ENCODE results near the gene GRAMD2B.
"Not testable (repeated sequence)": the region's sequence is repeated elsewhere in the genome, so short reads cannot be mapped to it uniquely, and the experiment has no call there.

The GRAMD2B gene

DNA sequence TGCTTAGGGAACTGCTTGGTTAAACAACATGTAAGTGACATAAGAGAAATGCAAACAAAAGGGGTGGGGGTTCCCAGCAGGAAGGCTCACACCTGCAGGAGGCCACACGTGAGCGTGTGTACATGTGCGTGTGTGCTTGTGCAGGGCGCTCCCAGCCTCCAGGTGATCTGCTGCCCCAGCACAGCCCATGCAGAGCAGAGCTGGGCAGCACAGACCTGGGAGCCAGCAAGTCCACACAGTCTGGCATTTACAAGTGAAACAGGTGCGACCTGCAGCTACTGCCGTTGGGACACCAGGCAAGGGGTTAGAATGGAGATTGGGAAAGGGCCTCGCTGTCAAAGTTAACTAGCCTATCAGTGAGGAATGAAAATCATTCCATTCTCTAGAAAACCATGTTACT lies 41.8 kb downstream of the GRAMD2B start:
- Histone ChIP-seq H3K27ac (ENCODE audit: extremely low read depth, low read depth, low read length) (no peak overlapping the region), H3K4me1 (ENCODE audit: control insufficient read depth, insufficient read depth, low read length) (no peaks in the 10 kb centered on the region), H3K36me3 (ENCODE audit: control insufficient read depth in 2 of 2, insufficient read depth in 1 of 2, low read length in 2 of 2) (peaks cover 0 to 4% of the 10 kb centered on the region in 2 experiments; a peak in 1 of 3 replicates), H3K4me3 (ENCODE audit: low read depth, low read length) (no peak overlapping the region), H3K9me3 (ENCODE audit: control insufficient read depth, insufficient read depth, low read depth, low read length) (no peaks in the 10 kb centered on the region)
- TF ChIP-seq ZIC2 (tag by site-specific recombination; IDR thresholded peaks at IDR 0.05) = peak; percentile 66
- TF ChIP-seq, protein P1, sequence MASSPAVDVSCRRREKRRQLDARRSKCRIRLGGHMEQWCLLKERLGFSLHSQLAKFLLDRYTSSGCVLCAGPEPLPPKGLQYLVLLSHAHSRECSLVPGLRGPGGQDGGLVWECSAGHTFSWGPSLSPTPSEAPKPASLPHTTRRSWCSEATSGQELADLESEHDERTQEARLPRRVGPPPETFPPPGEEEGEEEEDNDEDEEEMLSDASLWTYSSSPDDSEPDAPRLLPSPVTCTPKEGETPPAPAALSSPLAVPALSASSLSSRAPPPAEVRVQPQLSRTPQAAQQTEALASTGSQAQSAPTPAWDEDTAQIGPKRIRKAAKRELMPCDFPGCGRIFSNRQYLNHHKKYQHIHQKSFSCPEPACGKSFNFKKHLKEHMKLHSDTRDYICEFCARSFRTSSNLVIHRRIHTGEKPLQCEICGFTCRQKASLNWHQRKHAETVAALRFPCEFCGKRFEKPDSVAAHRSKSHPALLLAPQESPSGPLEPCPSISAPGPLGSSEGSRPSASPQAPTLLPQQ (tag by site-specific recombination; IDR thresholded peaks at IDR 0.05) = no peak
- TF ChIP-seq ZNF223 (tag by site-specific recombination; IDR thresholded peaks at IDR 0.05) = no peak
- no peak for TF ChIP-seq ZNF560 (tag by site-specific recombination; IDR thresholded peaks at IDR 0.05; ENCODE audit: borderline replicate concordance)
- no peak for TF ChIP-seq SP3 (tag by site-specific recombination; IDR thresholded peaks at IDR 0.05)
- POLR2A ChIA-PET = no interaction called here
- CTCF ChIA-PET = no interaction called here

DNA sequence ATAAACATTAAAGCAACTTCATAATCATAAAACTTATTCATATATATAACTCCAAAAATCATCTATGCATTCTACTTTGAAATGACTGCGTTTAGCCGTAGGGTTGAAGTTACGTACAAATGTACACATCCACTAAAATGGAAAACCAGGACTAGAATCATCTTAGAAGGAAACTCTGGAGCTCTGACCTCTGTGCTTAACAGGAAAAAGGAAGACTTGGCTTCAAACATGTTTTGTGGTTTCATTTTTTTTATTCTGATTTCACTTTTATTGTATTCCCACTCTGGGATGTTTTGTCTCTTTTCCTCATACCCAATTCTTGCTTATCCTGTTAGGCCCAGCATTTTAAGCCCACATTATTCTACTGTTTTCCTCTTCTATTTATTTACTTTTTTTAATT lies 44.9 kb downstream of the GRAMD2B start:
- Histone ChIP-seq H3K27ac (ENCODE audit: extremely low read depth, low read depth, low read length) (no peak overlapping the region), H3K4me1 (ENCODE audit: control insufficient read depth, insufficient read depth, low read length) (peaks cover 2% of the 10 kb centered on the region; the same call in 1 of the 2 replicates), H3K9me3 (ENCODE audit: control insufficient read depth, insufficient read depth, low read depth, low read length) (no peaks in the 10 kb centered on the region), H3K4me3 (ENCODE audit: low read depth, low read length) (no peak overlapping the region), H3K36me3 (ENCODE audit: control insufficient read depth in 2 of 2, insufficient read depth in 1 of 2, low read length in 2 of 2) (peaks cover 0 to 4% of the 10 kb centered on the region in 2 experiments; a peak in 1 of 3 replicates)
- TF ChIP-seq, protein P2, sequence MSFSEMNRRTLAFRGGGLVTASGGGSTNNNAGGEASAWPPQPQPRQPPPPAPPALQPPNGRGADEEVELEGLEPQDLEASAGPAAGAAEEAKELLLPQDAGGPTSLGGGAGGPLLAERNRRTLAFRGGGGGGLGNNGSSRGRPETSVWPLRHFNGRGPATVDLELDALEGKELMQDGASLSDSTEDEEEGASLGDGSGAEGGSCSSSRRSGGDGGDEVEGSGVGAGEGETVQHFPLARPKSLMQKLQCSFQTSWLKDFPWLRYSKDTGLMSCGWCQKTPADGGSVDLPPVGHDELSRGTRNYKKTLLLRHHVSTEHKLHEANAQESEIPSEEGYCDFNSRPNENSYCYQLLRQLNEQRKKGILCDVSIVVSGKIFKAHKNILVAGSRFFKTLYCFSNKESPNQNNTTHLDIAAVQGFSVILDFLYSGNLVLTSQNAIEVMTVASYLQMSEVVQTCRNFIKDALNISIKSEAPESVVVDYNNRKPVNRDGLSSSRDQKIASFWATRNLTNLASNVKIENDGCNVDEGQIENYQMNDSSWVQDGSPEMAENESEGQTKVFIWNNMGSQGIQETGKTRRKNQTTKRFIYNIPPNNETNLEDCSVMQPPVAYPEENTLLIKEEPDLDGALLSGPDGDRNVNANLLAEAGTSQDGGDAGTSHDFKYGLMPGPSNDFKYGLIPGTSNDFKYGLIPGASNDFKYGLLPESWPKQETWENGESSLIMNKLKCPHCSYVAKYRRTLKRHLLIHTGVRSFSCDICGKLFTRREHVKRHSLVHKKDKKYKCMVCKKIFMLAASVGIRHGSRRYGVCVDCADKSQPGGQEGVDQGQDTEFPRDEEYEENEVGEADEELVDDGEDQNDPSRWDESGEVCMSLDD (tag by site-specific recombination; IDR thresholded peaks at IDR 0.05) = no peak
- no peak for TF ChIP-seq ZNF274 (IDR thresholded peaks at IDR 0.05; ENCODE audit: low read length)
- TF ChIP-seq ZNF274 (tag by site-specific recombination; IDR thresholded peaks at IDR 0.05; ENCODE audit: borderline replicate concordance) = no peak
- CTCF ChIA-PET = interaction anchor here (0.7 to 1.1 kb wide), 2 partner anchors 129 to 130 kb away, joined by 3 to 4 read pairs; no protein-coding TSS in a partner anchor
- POLR2A ChIA-PET = no interaction called here

DNA sequence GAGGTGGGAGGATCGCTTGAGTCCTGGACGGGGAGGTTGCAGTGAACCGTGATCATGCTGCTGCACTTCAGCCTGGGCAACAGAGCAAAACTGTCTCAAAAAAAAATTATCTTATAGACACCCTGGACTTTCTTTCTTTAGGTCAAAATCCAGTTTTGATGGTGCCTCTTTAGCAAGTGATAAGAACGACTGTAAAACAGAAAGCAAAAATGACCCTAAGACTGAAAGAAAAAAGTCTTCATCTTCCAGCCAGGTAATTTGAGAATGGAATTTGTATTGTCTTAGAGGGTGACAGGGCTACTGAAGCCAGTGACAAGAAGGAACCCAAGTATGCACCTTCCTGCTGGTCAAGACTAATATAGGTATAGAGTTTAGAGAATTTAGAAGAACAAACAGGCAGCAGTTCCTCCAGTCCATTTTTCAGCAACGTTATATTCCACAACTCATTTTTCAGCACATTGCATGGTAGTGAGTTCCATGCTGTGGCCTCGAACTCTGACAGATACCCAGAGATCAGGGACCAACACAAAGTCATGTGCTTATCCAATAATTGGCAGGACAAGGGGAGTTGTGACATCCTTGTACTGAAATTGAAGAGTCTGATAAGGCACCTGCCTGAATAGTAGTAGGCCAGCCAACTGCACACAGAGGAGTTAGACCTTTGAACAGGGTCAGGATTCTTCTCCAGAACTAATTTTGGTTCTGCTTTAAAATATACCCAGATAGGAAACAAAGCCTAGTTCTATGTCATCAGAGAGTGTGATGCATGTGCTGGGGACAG lies 46.5 kb downstream of the GRAMD2B start:
- TF ChIP-seq GLI2 (tag by site-specific recombination; IDR thresholded peaks at IDR 0.05; ENCODE audit: borderline replicate concordance, low read depth) (no peak), ZNF132 (tag by site-specific recombination; IDR thresholded peaks at IDR 0.05; ENCODE audit: borderline replicate concordance) (no peak), KLF1 (tag by site-specific recombination; IDR thresholded peaks at IDR 0.05) (no peak)
- TF ChIP-seq, protein P3, sequence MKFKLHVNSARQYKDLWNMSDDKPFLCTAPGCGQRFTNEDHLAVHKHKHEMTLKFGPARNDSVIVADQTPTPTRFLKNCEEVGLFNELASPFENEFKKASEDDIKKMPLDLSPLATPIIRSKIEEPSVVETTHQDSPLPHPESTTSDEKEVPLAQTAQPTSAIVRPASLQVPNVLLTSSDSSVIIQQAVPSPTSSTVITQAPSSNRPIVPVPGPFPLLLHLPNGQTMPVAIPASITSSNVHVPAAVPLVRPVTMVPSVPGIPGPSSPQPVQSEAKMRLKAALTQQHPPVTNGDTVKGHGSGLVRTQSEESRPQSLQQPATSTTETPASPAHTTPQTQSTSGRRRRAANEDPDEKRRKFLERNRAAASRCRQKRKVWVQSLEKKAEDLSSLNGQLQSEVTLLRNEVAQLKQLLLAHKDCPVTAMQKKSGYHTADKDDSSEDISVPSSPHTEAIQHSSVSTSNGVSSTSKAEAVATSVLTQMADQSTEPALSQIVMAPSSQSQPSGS (tag by site-specific recombination; IDR thresholded peaks at IDR 0.05; ENCODE audit: low read depth) = no peak
- CTCF ChIA-PET = interaction anchor here (1.9 kb wide), 1 partner anchor 30 kb away, joined by 7 read pairs; no protein-coding TSS in a partner anchor
- H3K27ac ChIP-seq (ENCODE audit: extremely low read depth, low read depth, low read length) = no peak overlapping the region
- H3K4me3 ChIP-seq (ENCODE audit: low read depth, low read length) = no peak overlapping the region
- H3K36me3 ChIP-seq (ENCODE audit: control insufficient read depth in 2 of 2, insufficient read depth in 1 of 2, low read length in 2 of 2) = peaks cover 0 to 4% of the 10 kb centered on the region in 2 experiments; a peak in 1 of 3 replicates
- H3K4me1 ChIP-seq (ENCODE audit: control insufficient read depth, insufficient read depth, low read length) = peaks cover 2% of the 10 kb centered on the region; the same call in 1 of the 2 replicates
- H3K9me3 ChIP-seq (ENCODE audit: control insufficient read depth, insufficient read depth, low read depth, low read length) = no peaks in the 10 kb centered on the region
- POLR2A ChIA-PET = no interaction called here

DNA sequence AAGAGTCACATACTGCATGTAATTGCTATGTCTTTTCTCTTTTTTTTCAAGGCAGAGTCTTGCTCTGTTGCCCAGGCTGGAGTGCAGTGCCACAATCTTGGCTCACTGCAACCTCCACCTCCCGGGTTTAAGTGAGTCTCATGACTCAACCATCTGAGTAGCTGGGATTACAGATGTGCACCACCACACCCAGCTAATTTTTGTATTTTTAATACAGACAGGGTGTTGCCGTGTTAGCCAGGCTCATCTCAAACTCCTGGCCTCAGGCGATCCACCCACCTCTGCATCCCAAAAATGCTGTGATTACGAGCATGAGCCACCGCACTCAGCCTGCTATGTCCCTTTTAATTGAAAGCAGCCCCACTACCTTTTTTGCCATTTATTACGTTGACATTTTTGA lies 47.3 kb downstream of the GRAMD2B start:
- H3K4me3 ChIP-seq (ENCODE audit: low read depth, low read length); H3K36me3 ChIP-seq (ENCODE audit: control insufficient read depth in 2 of 2, insufficient read depth in 1 of 2, low read length in 2 of 2); POLR2A ChIA-PET; H3K9me3 ChIP-seq (ENCODE audit: control insufficient read depth, insufficient read depth, low read depth, low read length); H3K4me1 ChIP-seq (ENCODE audit: control insufficient read depth, insufficient read depth, low read length); H3K27ac ChIP-seq (ENCODE audit: extremely low read depth, low read depth, low read length): not testable (repeated sequence)
- CTCF ChIA-PET = interaction anchor here (0.7 to 1.9 kb wide), 2 partner anchors 30 to 205 kb away, joined by 4 to 7 read pairs; no protein-coding TSS in a partner anchor

Measured in HEK293 (cell line).